Panc1 (cell line): ENCODE results near the gene PDLIM4.

Experiments
- CTCF ChIP-seq: fragments of 450-650 bp; IDR thresholded peaks from 2 replicates; pipeline ENCODE4 v1.5.1; 2017; ENCODE audit warnings: mild to moderate bottlenecking
- POLR2AphosphoS5 ChIP-seq: IDR thresholded peaks from 2 replicates; pipeline ENCODE4 v1.6.1; 2012; ENCODE audit warnings: mild to moderate bottlenecking, low read depth, low read length, moderate library complexity
- TF ChIP-seq, protein P1 (sequence below), 2 experiments: IDR thresholded peaks; 2 replicates each; pipeline ENCODE4 v1.6.1; 2011 to 2012; ENCODE audit warnings: low read depth in 2 of 2, control low read depth in 1 of 2, low read length in 1 of 2, mild to moderate bottlenecking in 1 of 2, moderate library complexity in 1 of 2; ENCODE audit not compliant: insufficient read depth in 1 of 2

DNA sequence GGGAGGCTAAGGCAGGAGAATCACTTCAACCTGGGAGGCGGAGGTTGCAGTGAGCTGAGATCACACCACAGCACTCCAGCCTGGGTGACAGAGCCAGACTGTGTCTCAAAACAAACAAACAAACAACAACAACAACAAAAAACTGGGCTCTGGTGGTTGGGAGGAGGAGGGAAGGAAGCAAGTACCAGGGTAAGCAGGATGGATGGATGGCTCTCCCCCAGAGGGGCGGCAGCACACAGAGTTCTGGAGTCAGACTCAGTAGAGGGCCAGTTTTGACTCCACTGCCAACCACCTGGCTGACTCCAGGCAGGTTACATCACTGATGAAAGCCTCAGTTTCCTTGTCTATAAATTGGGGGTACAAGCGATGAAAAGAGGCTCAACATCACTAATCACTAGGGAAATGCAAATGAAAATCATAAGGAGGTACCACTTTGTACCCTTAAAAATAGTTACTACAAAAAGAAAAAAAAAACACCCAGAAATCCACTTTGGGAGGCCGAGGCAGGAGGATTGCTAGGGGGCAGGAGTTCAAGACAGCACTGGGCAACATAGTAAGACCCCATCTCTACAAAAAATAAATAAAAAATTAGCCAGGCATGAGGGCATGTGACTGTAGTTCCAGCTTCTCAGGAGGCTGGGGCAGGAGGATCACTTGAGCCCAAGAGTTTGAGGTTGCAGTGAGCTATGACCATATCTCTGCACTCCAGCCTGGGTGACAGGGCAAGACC, 39.9 kb downstream of the PDLIM4 start:
- TF ChIP-seq POLR2AphosphoS5 (no peak), CTCF (no peak)
- TF ChIP-seq, protein P1, sequence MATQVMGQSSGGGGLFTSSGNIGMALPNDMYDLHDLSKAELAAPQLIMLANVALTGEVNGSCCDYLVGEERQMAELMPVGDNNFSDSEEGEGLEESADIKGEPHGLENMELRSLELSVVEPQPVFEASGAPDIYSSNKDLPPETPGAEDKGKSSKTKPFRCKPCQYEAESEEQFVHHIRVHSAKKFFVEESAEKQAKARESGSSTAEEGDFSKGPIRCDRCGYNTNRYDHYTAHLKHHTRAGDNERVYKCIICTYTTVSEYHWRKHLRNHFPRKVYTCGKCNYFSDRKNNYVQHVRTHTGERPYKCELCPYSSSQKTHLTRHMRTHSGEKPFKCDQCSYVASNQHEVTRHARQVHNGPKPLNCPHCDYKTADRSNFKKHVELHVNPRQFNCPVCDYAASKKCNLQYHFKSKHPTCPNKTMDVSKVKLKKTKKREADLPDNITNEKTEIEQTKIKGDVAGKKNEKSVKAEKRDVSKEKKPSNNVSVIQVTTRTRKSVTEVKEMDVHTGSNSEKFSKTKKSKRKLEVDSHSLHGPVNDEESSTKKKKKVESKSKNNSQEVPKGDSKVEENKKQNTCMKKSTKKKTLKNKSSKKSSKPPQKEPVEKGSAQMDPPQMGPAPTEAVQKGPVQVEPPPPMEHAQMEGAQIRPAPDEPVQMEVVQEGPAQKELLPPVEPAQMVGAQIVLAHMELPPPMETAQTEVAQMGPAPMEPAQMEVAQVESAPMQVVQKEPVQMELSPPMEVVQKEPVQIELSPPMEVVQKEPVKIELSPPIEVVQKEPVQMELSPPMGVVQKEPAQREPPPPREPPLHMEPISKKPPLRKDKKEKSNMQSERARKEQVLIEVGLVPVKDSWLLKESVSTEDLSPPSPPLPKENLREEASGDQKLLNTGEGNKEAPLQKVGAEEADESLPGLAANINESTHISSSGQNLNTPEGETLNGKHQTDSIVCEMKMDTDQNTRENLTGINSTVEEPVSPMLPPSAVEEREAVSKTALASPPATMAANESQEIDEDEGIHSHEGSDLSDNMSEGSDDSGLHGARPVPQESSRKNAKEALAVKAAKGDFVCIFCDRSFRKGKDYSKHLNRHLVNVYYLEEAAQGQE (IDR thresholded peaks at IDR 0.05; ENCODE audit: insufficient read depth in 1 of 2, low read depth in 2 of 2, low read length in 1 of 2), result no peak
